H1 (cell line): ENCODE measurements around the gene CADPS.

Experiments used
- CEBPB ChIP-seq: IDR thresholded peaks from 2 replicates; pipeline ENCODE4 v1.6.1; 2012; ENCODE audit warnings: low read depth, low read length
- CHD2 ChIP-seq: IDR thresholded peaks from 2 replicates; pipeline ENCODE4 v1.6.1; 2012; ENCODE audit warnings: low read length, improper control_type of control experiment
- CREB1 ChIP-seq: IDR thresholded peaks from 2 replicates; pipeline ENCODE4 v1.6.1; 2012; ENCODE audit warnings: inconsistent platforms
- CTCF ChIP-seq, 3 experiments: IDR thresholded peaks; 1 replicate in 2 of 3; 2 replicates in 1 of 3; pipeline versions ENCODE4 v1.5.1 to v1.6.1; 2011; ENCODE audit warnings: low read length in 3 of 3, mild to moderate bottlenecking in 3 of 3, inconsistent platforms in 2 of 3, low read depth in 1 of 3, moderate library complexity in 1 of 3; ENCODE audit not compliant: insufficient read depth in 1 of 3; ENCODE audit errors: control extremely low read depth in 1 of 3
- EZH2 ChIP-seq: fragments of 200-600 bp; sonication (generic); IDR thresholded peaks from 2 replicates; pipeline ENCODE4 v1.7.1; 2012; ENCODE audit warnings: low read depth, mild to moderate bottlenecking, moderate library complexity, low read length, inconsistent platforms; ENCODE audit not compliant: severe bottlenecking
- GABPA ChIP-seq: IDR thresholded peaks from 2 replicates; pipeline ENCODE4 v1.6.1; 2011; ENCODE audit warnings: mild to moderate bottlenecking, low read length, moderate library complexity, borderline replicate concordance; ENCODE audit not compliant: insufficient read depth
- HDAC2 ChIP-seq, 2 experiments: fragments of 300-600 bp in 1 of 2; sonication (generic) in 1 of 2; IDR thresholded peaks; 2 replicates each; pipeline ENCODE4 v1.6.1; 2011 to 2012; ENCODE audit warnings: low read depth in 2 of 2, low read length in 2 of 2, mild to moderate bottlenecking in 2 of 2, moderate library complexity in 2 of 2, borderline replicate concordance in 1 of 2, inconsistent platforms in 1 of 2
- MAFK ChIP-seq: IDR thresholded peaks from 2 replicates; pipeline ENCODE4 v1.6.1; 2012; ENCODE audit warnings: low read depth, mild to moderate bottlenecking, improper control_type of control experiment, low read length
- POLR2A ChIP-seq, 2 experiments: IDR thresholded peaks; 1 replicate in 1 of 2; 2 replicates in 1 of 2; pipeline ENCODE4 v1.6.1; 2011; ENCODE audit warnings: low read depth in 2 of 2, low read length in 2 of 2, mild to moderate bottlenecking in 2 of 2; ENCODE audit errors: control extremely low read depth in 1 of 2
- POLR2AphosphoS5 ChIP-seq: IDR thresholded peaks from 2 replicates; pipeline ENCODE4 v1.6.1; 2011; ENCODE audit warnings: low read depth, low read length
- SIN3A ChIP-seq, 2 experiments: IDR thresholded peaks in 1 of 2; conservative IDR thresholded peaks in 1 of 2; 2 replicates each; pipeline ENCODE4 v1.6.1; 2011 to 2012; ENCODE audit warnings: low read length in 2 of 2, improper control_type of control experiment in 1 of 2, low read depth in 1 of 2, mild to moderate bottlenecking in 1 of 2
- TEAD4 ChIP-seq: IDR thresholded peaks from 2 replicates; pipeline ENCODE4 v1.6.1; 2012; ENCODE audit warnings: low read depth, low read length, inconsistent platforms, mixed read lengths
- USF2 ChIP-seq: IDR thresholded peaks from 2 replicates; pipeline ENCODE4 v1.6.1; 2011; ENCODE audit warnings: low read length, improper control_type of control experiment

- TF ChIP-seq POLR2A (IDR thresholded peaks at IDR 0.05; ENCODE audit: control extremely low read depth in 1 of 2, low read depth in 2 of 2, low read length in 2 of 2) (no peak), CHD2 (no peak), USF2 (no peak), MAFK (no peak), POLR2AphosphoS5 (no peak), CTCF (IDR thresholded peaks at IDR 0.05; ENCODE audit: control extremely low read depth in 1 of 3, insufficient read depth in 1 of 3, low read depth in 1 of 3, low read length in 3 of 3) (no peak), HDAC2 (IDR thresholded peaks at IDR 0.05; ENCODE audit: borderline replicate concordance in 1 of 2, low read depth in 2 of 2, low read length in 2 of 2) (no peak), GABPA (no peak), SIN3A (conservative IDR thresholded peaks at IDR 0.05 in 1 of 2, IDR thresholded peaks at IDR 0.05 in 1 of 2; ENCODE audit: low read depth in 1 of 2, low read length in 2 of 2) (no peak), CEBPB (no peak), EZH2 (no peak), CREB1 (no peak), TEAD4 (no peak)
Observed at GRCh38 chr3:62604751-62605351, 270.4 kb downstream of the CADPS start.
